RCC 7860 (cell line): ENCODE data around the gene AK1.
A peak's percentile ranks its signal among the peaks of the same experiment; 100 is the strongest.

Source experiments
- DNase-seq: peaks from one replicate; pipeline ENCODE4 v3.0.0-alpha.2; 2015; ENCODE audit warnings: low spot score
- FAIRE-seq: peaks from 2 replicates; lab custom pipeline; 2012; peaks lifted over from hg19 to GRCh38; lab: Jason Lieb, UNC

Gene AK1

DNA sequence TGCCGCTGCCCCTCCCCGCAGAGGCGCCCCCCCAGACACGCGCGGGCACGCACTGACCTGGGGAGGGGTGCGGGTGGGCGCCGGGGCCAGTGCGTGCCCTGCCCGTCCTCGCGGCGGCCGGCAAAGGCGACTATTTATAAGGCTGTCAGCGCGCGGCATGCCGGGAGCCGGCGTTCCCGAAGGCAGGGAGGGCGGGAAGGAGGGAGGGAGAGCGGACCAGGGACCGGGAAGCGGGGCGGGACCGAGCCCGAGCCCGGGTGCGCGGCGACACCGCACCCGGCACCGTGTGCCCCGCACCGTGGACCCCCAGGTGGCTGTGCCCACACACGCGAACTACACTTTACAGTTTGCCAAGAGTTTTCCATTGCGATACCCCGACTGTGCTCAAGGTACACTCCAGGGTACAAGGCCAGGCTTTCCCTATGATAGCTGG lies at the start of gene AK1:
Gene AK1, minus strand, starts transcription at position 110 of the 433 bp plus-strand sequence. CDS start 3,058 bp downstream, outside the sequence.
- no peak for FAIRE-seq
- peak; percentile 17 for DNase-seq

DNA sequence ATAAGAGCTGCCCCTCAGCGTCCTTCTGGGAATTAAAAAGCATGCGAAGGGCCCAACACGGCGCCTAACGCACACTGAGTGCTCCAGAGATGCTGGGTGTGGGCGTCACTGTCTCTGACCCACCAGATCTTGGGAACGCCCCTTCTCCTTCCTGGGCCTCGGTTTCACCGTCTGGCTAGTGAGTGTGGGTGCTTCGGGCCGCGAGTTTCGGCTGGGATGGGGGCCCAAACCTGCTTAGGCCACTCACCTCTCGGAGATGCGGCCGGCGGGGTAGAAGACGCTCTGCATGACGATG lies 49.4 kb upstream of the AK1 start:
- DNase-seq (no peak), FAIRE-seq (no peak)

GRCh38 chr9:127925959-127926905 lies 48.8 kb upstream of the AK1 start:
- DNase-seq (no peak), FAIRE-seq (no peak)

GRCh38 chr9:127924736-127925444 lies 47.4 kb upstream of the AK1 start:
- DNase-seq (no peak), FAIRE-seq (no peak)

GRCh38 chr9:127923771-127924170 lies 46.3 kb upstream of the AK1 start:
- DNase-seq, result peak; percentile 91

GRCh38 chr9:127923046-127923445 lies 45.6 kb upstream of the AK1 start:
- FAIRE-seq (no peak), DNase-seq (no peak)

More at GRCh38 chr9:127923771-127924170, 46.3 kb upstream of the AK1 start:
- peak; percentile 35 for FAIRE-seq

DNA sequence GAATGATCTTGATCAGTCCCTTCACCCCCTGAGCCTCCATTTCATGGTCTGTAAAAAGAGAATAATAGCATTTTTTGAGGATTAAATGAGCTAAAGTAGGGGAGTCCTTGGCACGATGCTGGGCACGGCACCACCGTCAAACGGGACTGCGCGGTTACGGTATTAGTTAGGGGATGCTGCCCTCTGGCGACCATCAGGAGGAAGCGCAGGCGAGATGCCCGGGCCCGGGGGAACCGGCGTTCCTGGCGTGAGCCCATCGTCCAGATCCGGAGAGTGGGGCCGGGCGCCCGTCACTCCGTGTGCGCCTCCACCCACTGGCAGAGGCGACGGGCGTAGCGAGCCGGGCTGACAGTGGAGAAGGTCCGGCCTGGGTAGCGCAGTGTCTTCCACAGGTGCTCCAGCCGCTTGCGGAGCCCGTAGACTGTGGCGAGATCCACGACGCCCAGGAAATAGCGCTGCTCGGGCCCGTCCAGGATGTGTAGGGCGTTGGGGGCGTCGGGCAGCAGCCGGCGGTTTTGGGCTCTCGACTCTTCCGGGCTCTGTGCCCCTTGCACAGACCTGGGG lies 44.2 kb upstream of the AK1 start:
- DNase-seq (peak; percentile 49), FAIRE-seq (no peak)

GRCh38 chr9:127920794-127921193 lies 43.3 kb upstream of the AK1 start:
- no peak for FAIRE-seq
- DNase-seq, result no peak

GRCh38 chr9:127919253-127919815 lies 41.9 kb upstream of the AK1 start:
- FAIRE-seq (peak; percentile 99), DNase-seq (peak; percentile 100)

DNA sequence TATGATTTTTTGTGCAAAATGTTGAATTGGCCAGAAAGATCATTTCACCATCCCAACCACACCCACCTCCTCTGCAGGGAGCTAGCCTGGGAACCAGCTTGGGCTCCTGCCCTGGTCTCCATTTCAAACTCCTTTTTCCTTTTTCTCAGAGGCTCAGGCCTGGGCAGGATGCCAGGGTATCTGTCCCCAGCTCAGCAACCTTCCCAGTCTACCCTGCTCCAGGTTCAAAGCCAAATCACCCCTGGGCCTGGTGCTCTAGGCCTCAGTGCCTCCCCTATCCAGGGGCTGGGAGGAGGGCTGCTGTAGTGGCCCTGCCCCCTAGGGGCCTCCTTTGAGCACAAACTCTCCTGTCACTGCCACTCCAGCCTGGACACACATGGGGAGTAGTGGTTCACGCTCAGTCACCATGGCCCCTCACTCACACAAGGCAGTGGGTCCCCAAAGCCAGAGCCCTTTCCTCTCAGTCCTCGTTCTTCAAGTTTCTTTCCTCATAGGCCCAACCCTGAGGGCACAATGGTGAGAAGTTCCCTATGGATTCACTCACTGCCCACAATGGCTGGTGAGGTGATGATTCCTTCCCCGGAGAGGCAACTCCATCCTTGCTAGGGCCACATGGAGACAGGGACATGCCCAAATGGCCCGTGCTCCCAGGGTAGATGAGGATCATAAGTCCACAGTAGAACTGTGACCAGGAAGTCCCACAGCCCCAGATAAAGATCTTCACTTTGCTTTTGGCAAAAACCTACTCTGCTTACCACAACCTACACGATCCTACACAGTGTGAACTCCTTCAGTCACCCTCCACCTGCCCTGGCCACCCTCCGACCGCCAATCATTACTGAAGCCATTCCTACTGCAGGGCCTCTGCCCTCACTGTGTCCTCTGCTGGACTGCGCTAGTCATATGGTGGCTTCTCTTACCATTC lies 41.0 kb upstream of the AK1 start:
- DNase-seq, result peak; percentile 18

DNA sequence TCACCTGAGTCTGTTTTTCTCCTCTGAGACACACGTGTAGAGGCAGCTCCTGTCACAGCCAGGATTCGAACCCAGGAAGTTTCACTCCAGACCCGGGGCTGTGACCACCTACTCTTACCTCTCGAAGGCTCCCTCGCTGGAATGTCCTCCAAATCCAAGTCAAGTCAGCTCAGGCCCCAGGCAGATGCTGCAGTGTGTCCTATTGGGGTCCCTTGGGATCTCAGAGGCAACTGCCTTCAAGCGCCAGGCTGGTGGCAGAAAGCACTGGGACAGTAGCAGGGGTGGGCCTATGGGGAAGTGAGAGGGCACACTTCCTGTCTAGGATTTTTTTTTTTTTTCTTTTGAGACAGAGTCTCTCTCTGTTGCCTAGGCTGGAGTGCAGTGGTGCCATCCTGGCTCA lies 40.1 kb upstream of the AK1 start:
- no peak for FAIRE-seq

More for the DNA sequence above, 41.0 kb upstream of the AK1 start:
- FAIRE-seq, result no peak

GRCh38 chr9:127916720-127917581 lies 39.5 kb upstream of the AK1 start, which contains the start of gene ST6GALNAC4:
Gene ST6GALNAC4 (minus strand): TSS chr9:127917041. CDS start chr9:127916419, 622 bp downstream.
- DNase-seq (peak; percentile 82), FAIRE-seq (no peak)

More for the DNA sequence above, 40.1 kb upstream of the AK1 start:
- DNase-seq, result no peak

DNA sequence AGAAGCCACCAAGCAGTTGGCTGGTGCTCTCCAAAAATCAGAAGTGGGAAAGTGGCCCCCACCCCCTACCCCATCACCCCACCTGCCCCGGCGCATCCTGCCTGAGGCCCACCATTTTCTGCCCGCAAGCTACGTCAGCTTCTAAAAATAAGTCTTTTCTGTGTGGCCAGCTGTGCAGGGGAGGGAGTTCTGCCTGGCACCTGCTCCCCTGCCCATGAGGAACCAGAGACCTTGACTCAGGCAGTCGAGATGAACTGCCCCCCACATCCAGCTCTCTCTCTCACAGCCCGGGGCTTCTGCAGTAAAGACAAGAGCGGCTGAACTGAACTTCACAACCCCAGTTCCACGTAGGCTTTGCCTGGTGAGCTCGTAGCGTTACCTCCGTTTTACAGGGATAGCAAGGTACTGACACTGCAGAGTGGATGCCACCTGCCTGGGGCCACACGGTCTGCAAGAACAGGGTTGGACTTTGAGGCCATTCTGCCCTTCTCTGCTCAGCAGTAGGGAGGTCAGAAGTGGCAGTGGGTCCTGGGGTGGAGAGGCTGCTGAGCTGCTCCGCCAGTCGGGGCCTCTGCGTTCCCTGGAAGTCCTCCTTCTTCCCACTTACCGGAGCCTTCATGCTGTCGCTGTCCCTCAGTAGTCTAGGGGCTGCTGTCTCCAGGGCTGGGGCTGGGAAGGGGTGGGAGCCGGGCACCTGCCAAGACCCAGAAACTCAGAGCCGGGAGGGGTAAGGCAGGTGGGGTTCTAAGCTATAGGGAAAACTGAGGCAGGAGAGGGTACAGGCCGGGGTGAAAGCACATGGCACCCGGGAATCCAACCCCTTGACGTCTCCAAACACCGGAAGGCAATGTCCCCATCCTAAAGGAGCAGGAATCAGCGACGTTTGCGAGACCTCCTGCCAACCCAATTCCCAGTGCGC lies 38.6 kb upstream of the AK1 start:
- no peak for DNase-seq
- no peak for FAIRE-seq

DNA sequence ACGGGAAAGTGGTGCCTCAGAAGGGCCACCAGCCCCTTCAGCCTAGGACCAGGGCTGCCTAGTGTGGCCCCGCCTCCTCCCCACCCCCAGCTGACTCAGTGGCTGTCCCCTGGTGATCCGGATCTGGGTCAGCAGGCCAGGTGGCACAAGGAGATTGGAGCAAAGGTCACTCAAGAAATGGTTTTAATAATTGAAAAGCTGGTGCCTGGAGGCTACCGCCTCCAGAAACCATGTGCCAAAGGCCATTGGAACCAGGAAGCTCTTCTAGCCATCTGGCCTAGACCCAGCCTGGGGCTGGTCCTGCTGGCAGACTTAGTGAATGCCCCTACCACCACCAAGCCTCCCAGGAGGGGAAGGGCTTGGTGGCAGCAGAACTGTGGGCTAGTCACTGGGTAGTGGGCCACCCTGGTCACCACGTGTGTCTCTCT lies 37.9 kb upstream of the AK1 start:
- DNase-seq, result no peak
- FAIRE-seq, result no peak

GRCh38 chr9:127913682-127914081 lies 36.2 kb upstream of the AK1 start:
- DNase-seq (no peak), FAIRE-seq (no peak)

DNA sequence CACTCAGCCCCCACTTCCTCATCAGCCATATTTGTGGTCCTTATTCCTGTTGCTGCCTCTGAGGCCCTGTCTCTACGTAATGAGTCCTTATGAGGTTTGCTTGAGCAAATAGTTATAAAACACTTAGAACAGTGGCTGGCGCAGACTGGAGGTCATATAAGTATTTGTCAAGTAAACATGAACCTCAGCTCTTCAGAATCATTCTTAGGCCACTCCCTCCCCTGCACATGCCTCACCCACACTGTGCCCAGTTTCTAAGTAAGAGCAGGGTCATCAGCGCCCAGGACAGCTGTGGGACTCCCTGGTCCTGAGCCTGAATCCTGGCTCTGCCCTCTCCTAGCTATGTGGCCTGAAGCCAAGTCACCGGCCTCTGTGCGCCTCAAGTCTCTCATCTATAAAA lies 35.4 kb upstream of the AK1 start:
- DNase-seq (no peak), FAIRE-seq (no peak)

DNA sequence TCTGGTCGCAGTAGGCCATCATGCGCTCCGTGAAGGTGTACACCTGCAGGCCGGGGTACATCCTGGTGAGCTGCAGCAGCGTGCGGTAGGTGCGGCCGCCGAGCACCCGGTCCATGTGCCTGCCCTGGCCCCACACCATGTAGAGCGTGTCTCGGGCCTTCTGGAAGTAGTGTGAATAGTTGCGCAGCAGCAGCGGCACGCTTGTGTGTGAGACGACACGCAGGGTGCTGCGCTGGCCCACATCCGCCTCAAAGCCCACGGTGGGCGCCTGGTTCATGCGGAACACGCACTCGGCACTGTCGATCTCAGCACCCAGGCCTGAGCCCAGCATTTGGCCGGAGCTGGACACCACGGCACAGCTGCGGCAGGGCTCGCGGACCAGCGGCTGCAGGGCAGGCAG lies 34.8 kb upstream of the AK1 start:
- DNase-seq, result no peak

GRCh38 chr9:127910613-127911205 lies 33.2 kb upstream of the AK1 start:
- FAIRE-seq (no peak), DNase-seq (no peak)

More for the DNA sequence above, 34.8 kb upstream of the AK1 start:
- FAIRE-seq, result no peak
